Karpas-422 (cell line): Measurements from ENCODE around the gene IQCM. TPM values are rescaled to one million over a fixed set of nuclear protein-coding genes. Genes with fewer than 3 reads are reported as not detected.

Experiments
- DNase-seq: peaks from one replicate; pipeline ENCODE4 v3.0.0-alpha.2; 2015
- H2AFZ ChIP-seq: fragments of 200-600 bp; sonication (generic); 2 replicates; pipeline ENCODE4 v1.6.1; 2014; ENCODE audit warnings: antibody characterized with exemption, low read length, mixed read lengths
- H3K27ac ChIP-seq: fragments of 200-600 bp; sonication (generic); 2 replicates; pipeline ENCODE4 v1.5.1; 2014; ENCODE audit warnings: mild to moderate bottlenecking, low read length, moderate library complexity
- H3K27me3 ChIP-seq: fragments of 200-600 bp; sonication (generic); 2 replicates; pipeline ENCODE4 v1.6.1; 2014; ENCODE audit warnings: low read length, mixed read lengths
- H3K36me3 ChIP-seq: fragments of 200-600 bp; sonication (generic); 2 replicates; pipeline ENCODE4 v1.6.1; 2014; ENCODE audit warnings: low read length, mixed read lengths; ENCODE audit not compliant: insufficient read depth
- H3K4me1 ChIP-seq: fragments of 200-600 bp; sonication (generic); 2 replicates; pipeline ENCODE4 v1.6.1; 2014; ENCODE audit warnings: mild to moderate bottlenecking, low read length, mixed read lengths
- H3K4me2 ChIP-seq: fragments of 200-600 bp; sonication (generic); 2 replicates; pipeline ENCODE4 v1.6.1; 2014; ENCODE audit warnings: low read length, low read depth, mild to moderate bottlenecking; ENCODE audit not compliant: poor library complexity, severe bottlenecking
- H3K4me3 ChIP-seq: fragments of 200-600 bp; sonication (generic); 2 replicates; pipeline ENCODE4 v1.5.1; 2014; ENCODE audit warnings: mild to moderate bottlenecking, antibody characterized with exemption, low read length, mixed read lengths
- H3K79me2 ChIP-seq: fragments of 200-600 bp; sonication (generic); 2 replicates; pipeline ENCODE4 v1.6.1; 2014; ENCODE audit warnings: mild to moderate bottlenecking, low read length, mixed read lengths
- H3K9ac ChIP-seq: fragments of 200-600 bp; sonication (generic); 2 replicates; pipeline ENCODE4 v1.6.0; 2014; ENCODE audit warnings: low read length
- H3K9me2 ChIP-seq: fragments of 200-600 bp; sonication (generic), shearing (Covaris generic); replicated peaks from 2 replicates; pipeline ENCODE4 v1.6.0; 2014; ENCODE audit warnings: mild to moderate bottlenecking, low read length, moderate library complexity; ENCODE audit not compliant: insufficient read depth
- H3K9me3 ChIP-seq: fragments of 300-700, 200-600 bp; sonication (generic); 2 replicates; pipeline ENCODE4 v1.6.1; 2014; ENCODE audit warnings: low read length, mixed read lengths
- H4K20me1 ChIP-seq: fragments of 200-600 bp; sonication (generic); 2 replicates; pipeline ENCODE4 v1.6.1; 2014; ENCODE audit warnings: mild to moderate bottlenecking, antibody characterized with exemption, low read length, low read depth; ENCODE audit not compliant: insufficient read depth
- total RNA-seq: library from RNA; depleted of rRNA; stranded (reverse); fragments of >200 nt; shearing (Covaris generic); gene quantifications from 2 replicates; pipeline ENCODE4 v1.2.3, GENCODE V29; 2014; ENCODE audit warnings: low replicate concordance

Gene IQCM
- total RNA-seq, 1 experiment from 2014 or later: not detected

DNA sequence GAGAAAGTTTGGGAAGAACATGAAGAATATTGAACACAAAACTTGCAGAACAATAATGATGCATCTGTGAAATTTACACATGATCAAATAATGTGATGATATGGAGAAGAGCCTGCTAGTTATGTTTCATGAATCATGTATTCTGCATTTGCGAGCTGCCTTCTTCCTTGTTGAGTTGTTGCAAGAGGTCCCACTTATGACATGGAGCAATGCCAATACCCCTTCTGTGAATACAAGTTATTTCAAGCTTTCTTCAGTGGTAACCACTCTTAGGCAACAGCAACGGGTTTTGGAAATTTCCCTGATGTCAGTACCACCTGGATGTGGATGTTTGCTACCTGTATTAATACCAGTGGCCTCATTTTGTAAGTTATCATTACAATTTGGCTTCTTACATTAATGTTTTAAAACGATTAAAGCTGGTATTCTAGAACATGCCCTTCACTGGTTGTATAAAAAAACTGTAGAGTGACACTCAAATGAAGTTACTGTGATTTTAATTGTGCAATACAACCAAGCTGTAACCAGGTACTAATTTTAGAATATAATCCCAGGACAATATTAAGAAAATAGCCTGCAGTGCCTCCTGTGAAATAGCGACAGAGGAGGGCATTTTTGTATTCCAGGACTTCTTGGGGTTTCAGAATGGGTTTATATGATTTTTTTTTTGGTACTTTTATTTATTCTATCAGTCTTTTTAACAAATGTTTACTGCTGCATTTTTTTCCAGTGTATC, 25.3 kb downstream of the IQCM start:
- Histone ChIP-seq H3K9me3 (no peaks in the 10 kb centered on the region), H3K79me2 (no peaks in the 10 kb centered on the region), H4K20me1 (no peaks in the 10 kb centered on the region), H3K9me2 (no peaks in the 10 kb centered on the region), H3K4me3 (no peak overlapping the region), H3K27ac (no peak overlapping the region), H3K9ac (no peak overlapping the region), H2AFZ (no peak overlapping the region), H3K36me3 (no peaks in the 10 kb centered on the region), H3K4me1 (no peaks in the 10 kb centered on the region), H3K4me2 (no peak overlapping the region), H3K27me3 (peaks cover 3% of the 10 kb centered on the region; the same call in 1 of the 2 replicates)
- no peak for DNase-seq

- Histone ChIP-seq H3K36me3 (no peaks in the 10 kb centered on the region), H2AFZ (no peak overlapping the region), H4K20me1 (no peaks in the 10 kb centered on the region), H3K27ac (no peak overlapping the region), H3K9me2 (no peaks in the 10 kb centered on the region), H3K79me2 (no peaks in the 10 kb centered on the region), H3K27me3 (peaks cover 3% of the 10 kb centered on the region; the same call in 1 of the 2 replicates), H3K4me3 (no peak overlapping the region), H3K9ac (no peak overlapping the region), H3K9me3 (no peaks in the 10 kb centered on the region), H3K4me2 (no peak overlapping the region), H3K4me1 (no peaks in the 10 kb centered on the region)
- no peak for DNase-seq
These were observed 27.3 kb downstream of the IQCM start for GRCh38 chr4:149788300-149788699.

- DNase-seq: no peak
- Histone ChIP-seq H3K9me3 (no peaks in the 10 kb centered on the region), H3K4me1 (no peaks in the 10 kb centered on the region), H3K36me3 (no peaks in the 10 kb centered on the region), H3K79me2 (no peaks in the 10 kb centered on the region), H3K27ac (no peak overlapping the region), H3K27me3 (no peaks in the 10 kb centered on the region), H3K4me3 (no peak overlapping the region), H4K20me1 (no peaks in the 10 kb centered on the region), H3K9ac (no peak overlapping the region), H3K4me2 (no peak overlapping the region), H2AFZ (no peak overlapping the region), H3K9me2 (no peaks in the 10 kb centered on the region)
These were observed 29.8 kb downstream of the IQCM start for GRCh38 chr4:149785696-149786431.

GRCh38 chr4:149784018-149784417, 31.6 kb downstream of the IQCM start:
- no peak overlapping the region for H3K27ac ChIP-seq
- no peak overlapping the region for H3K4me3 ChIP-seq
- H3K27me3 ChIP-seq: no peaks in the 10 kb centered on the region

DNA sequence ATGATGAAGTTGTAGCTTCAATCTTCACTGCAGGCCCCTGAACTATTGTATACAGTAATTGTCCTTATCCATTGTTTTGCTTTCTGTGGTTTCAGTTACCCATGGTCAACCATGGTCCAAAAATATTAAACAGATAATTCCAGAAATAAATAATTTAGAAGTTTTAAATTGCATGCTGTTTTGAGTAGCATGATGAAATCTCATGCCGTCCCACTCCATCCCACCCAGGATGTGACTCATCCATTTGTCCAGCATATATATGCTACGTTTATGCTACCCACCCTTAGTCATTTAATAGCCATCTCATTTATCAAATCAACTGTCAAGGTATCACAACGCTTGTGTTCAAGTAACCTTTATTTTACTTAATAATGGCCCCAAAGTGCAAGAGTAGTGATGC, 34.5 kb downstream of the IQCM start:
- no peaks in the 10 kb centered on the region for H3K27me3 ChIP-seq
- no peaks in the 10 kb centered on the region for H3K4me1 ChIP-seq
- DNase-seq: no peak
- H2AFZ ChIP-seq: no peak overlapping the region
- H4K20me1 ChIP-seq: no peaks in the 10 kb centered on the region
- H3K4me2 ChIP-seq: no peak overlapping the region
- no peak overlapping the region for H3K27ac ChIP-seq
- no peak overlapping the region for H3K4me3 ChIP-seq
- no peak overlapping the region for H3K9ac ChIP-seq
- H3K79me2 ChIP-seq: no peaks in the 10 kb centered on the region
- no peaks in the 10 kb centered on the region for H3K9me3 ChIP-seq
- H3K36me3 ChIP-seq: no peaks in the 10 kb centered on the region
- H3K9me2 ChIP-seq: no peaks in the 10 kb centered on the region

More at GRCh38 chr4:149784018-149784417, 31.6 kb downstream of the IQCM start:
- Histone ChIP-seq H3K4me1 (no peaks in the 10 kb centered on the region), H3K36me3 (no peaks in the 10 kb centered on the region), H3K9me2 (no peaks in the 10 kb centered on the region), H2AFZ (no peak overlapping the region), H3K9me3 (no peaks in the 10 kb centered on the region), H3K4me2 (no peak overlapping the region), H3K9ac (no peak overlapping the region), H3K79me2 (no peaks in the 10 kb centered on the region), H4K20me1 (no peaks in the 10 kb centered on the region)
- no peak for DNase-seq

- H4K20me1 ChIP-seq: no peaks in the 10 kb centered on the region
These were observed 47.2 kb downstream of the IQCM start for GRCh38 chr4:149768477-149768876.

DNA sequence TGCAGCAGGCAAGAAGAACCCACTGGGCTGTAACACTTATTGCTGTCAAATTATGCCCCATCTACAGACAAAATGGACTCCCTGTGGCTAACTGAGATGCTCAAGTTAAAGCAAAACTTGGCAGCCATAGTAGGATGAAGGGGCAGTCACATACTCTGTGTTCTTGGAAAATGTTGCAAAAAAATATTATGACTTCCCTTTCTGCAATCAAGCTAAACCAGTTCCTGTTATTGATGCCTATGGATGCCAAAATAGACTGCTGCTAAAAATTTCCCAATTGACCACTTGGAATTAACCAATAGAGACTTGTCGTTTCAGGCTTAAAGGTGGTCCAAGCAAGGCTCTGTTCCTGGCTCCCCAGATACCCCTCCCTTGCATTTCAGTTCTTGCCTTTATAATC, 49.5 kb downstream of the IQCM start:
- no peak overlapping the region for H3K27ac ChIP-seq
- no peaks in the 10 kb centered on the region for H4K20me1 ChIP-seq
- no peak overlapping the region for H2AFZ ChIP-seq
- DNase-seq: no peak
- H3K4me2 ChIP-seq: no peak overlapping the region
- H3K9me2 ChIP-seq: no peaks in the 10 kb centered on the region
- no peak overlapping the region for H3K9ac ChIP-seq
- H3K4me3 ChIP-seq: no peak overlapping the region
- H3K79me2 ChIP-seq: no peaks in the 10 kb centered on the region
- no peaks in the 10 kb centered on the region for H3K4me1 ChIP-seq
- H3K9me3 ChIP-seq: no peaks in the 10 kb centered on the region
- H3K36me3 ChIP-seq: no peaks in the 10 kb centered on the region
- H3K27me3 ChIP-seq: no peaks in the 10 kb centered on the region

More at GRCh38 chr4:149768477-149768876, 47.2 kb downstream of the IQCM start:
- Histone ChIP-seq H3K27ac (no peak overlapping the region), H3K79me2 (no peaks in the 10 kb centered on the region), H3K9me3 (no peaks in the 10 kb centered on the region), H3K36me3 (no peaks in the 10 kb centered on the region), H3K4me2 (no peak overlapping the region), H2AFZ (no peak overlapping the region), H3K9ac (no peak overlapping the region), H3K9me2 (no peaks in the 10 kb centered on the region), H3K4me1 (no peaks in the 10 kb centered on the region), H3K27me3 (peaks cover 2% of the 10 kb centered on the region; the same call in 1 of the 2 replicates), H3K4me3 (no peak overlapping the region)
- no peak for DNase-seq

GRCh38 chr4:149765630-149766029, 50.0 kb downstream of the IQCM start:
- H3K9me3 ChIP-seq: no peaks in the 10 kb centered on the region
- no peak overlapping the region for H3K9ac ChIP-seq
- no peaks in the 10 kb centered on the region for H3K9me2 ChIP-seq
- H4K20me1 ChIP-seq: no peaks in the 10 kb centered on the region
- H3K4me2 ChIP-seq: no peak overlapping the region
- H3K36me3 ChIP-seq: no peaks in the 10 kb centered on the region
- H3K27me3 ChIP-seq: no peaks in the 10 kb centered on the region
- no peaks in the 10 kb centered on the region for H3K4me1 ChIP-seq
- H2AFZ ChIP-seq: no peak overlapping the region
- no peaks in the 10 kb centered on the region for H3K79me2 ChIP-seq
- H3K27ac ChIP-seq: no peak overlapping the region
- no peak overlapping the region for H3K4me3 ChIP-seq
- no peak for DNase-seq
